Activated T-helper 9 cell treated with anti-CD3 and anti-CD28 coated beads, Interleukin-2, amount 50 U/mL, for 16 hours (primary cell): ENCODE data around the gene DDIT3.

ENCODE experiments used
- DNase-seq: peaks from one replicate; pipeline ENCODE4 v3.0.0-alpha.2; 2020; ENCODE audit warnings: low read depth

The DDIT3 gene

DNA sequence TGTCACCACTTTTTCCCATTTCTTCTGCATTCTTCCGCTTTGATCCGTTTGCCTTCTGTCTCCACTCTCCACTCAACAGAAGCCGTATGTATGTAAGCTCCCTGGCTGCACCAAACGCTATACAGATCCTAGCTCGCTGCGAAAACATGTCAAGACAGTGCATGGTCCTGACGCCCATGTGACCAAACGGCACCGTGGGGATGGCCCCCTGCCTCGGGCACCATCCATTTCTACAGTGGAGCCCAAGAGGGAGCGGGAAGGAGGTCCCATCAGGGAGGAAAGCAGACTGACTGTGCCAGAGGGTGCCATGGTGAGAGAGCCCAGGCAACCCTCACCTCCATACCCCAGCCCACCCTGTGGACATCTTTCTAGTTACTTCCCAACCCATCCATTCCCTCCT lies 52.4 kb downstream of the DDIT3 start:
- DNase-seq, result no peak

DNA sequence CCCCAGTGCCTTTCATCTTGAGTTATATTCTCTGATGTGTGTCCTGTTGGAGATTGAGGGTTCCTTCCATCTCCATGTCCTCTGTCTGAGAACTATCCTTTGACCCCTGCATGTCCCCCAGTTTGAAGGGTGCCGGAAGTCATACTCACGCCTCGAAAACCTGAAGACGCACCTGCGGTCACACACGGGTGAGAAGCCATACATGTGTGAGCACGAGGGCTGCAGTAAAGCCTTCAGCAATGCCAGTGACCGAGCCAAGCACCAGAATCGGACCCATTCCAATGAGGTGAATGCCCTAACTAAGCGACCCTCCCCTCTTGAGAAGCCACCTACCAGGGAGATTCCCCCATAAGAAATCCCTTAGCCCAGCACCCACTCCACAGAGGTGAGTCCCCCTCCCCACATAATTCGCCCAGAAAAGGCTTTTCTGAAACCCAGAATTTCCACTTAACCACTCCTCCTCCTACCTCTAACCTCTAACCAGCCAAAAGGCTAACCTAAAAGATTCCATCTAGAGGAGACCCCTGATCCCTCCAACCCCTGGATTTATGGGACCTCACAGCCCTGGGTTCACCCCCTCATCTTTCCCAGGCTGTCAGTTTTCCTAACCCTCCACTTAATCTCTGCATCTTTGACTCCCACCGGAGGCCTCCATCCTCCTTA lies 53.0 kb downstream of the DDIT3 start:
- DNase-seq, result no peak
